GM18870 (cell line): ENCODE measurements around the gene ZNF410.
"Not testable (repeated sequence)": the region's sequence is repeated elsewhere in the genome, so short reads cannot be mapped to it uniquely, and the experiment has no call there.

Experiments
- ATAC-seq: cut with Tn5 transposase; IDR thresholded peaks from one replicate; pipeline ENCODE4 v1.9.1; 2021; ENCODE audit warnings: moderate library complexity; ENCODE audit not compliant: unreplicated experiment

ZNF410 gene, protein sequence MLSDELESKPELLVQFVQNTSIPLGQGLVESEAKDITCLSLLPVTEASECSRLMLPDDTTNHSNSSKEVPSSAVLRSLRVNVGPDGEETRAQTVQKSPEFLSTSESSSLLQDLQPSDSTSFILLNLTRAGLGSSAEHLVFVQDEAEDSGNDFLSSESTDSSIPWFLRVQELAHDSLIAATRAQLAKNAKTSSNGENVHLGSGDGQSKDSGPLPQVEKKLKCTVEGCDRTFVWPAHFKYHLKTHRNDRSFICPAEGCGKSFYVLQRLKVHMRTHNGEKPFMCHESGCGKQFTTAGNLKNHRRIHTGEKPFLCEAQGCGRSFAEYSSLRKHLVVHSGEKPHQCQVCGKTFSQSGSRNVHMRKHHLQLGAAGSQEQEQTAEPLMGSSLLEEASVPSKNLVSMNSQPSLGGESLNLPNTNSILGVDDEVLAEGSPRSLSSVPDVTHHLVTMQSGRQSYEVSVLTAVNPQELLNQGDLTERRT

DNA sequence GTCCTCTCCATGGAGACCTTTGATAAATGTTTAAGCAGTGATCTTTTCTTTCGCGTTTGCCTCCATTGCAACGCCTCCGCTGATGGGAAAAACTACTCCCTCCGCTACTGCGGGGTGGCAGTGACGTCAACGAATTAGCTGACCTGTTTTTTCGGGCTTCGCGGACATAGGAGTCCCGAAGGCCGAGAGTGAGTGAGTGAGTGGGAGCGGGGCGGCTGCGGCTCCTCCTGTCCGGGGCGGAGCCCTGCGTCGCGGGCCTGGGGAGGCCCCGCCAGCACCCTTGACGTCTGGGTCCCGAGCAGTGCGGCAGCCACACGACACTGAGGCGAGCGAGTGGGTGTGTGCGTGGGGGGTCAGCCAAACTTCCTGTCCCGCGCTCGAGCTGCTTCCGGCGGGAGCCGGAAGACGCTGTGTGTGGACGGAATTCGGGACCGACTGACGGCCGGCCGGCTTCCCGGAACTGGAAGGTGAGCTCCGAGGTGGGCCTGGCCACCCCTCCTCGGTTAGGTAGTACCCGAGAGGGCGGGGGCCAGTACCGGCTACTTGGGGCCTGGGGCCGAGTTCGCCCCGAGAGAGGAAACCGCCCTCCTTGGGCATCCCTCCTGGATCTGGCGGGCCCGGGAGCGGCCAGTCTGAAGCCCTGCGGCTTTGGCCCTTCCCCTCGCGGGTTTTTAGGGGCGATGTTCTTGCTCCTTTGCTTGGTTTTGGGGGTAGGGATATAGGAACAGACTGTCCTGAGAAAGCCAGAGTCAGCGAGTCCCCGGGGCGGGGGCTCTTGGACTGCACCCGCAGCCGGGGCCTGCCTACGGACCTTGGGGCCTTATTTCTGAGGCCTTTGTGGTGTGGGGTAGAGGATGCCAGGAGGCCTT, at the start of gene ZNF410:
Gene ZNF410 (plus strand): TSS at position 411 of the 869 bp plus-strand sequence. CDS start 5,317 bp downstream, outside the sequence.
- ATAC-seq = peak; percentile 70

DNA sequence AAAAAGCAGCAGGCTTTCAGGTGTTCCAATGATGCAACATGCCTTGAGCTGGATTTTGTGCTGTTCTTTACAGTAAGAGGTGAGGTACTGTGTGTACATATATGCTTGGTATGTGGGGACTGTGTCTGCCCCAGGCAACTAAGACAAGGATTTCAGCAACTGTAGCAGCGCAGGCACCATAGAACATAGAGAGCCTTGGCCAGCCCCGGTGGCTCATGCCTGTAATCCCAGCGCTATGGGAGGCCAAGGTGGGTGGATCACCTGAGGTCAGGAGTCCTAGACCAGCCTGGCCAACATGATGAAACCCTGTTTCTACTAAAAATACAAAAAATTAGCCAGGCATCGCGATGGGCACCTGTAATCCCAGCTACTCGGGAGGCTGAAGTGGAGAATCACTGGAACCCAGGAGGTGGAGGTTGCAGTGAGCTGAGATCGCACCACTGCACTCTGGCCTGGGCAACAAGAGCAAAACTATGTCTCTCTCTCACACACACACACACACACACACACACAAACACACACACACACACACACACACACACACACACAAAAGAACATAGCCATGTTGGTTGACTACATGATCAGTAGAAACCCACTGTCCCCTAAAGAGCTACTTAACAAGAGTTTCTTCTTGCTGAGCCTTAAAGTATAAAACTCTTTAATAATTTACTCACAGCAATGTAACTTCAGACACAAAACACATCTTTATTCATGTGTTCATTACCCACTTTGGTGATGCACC, 48.2 kb upstream of the ZNF410 start:
- ATAC-seq = not testable (repeated sequence)

DNA sequence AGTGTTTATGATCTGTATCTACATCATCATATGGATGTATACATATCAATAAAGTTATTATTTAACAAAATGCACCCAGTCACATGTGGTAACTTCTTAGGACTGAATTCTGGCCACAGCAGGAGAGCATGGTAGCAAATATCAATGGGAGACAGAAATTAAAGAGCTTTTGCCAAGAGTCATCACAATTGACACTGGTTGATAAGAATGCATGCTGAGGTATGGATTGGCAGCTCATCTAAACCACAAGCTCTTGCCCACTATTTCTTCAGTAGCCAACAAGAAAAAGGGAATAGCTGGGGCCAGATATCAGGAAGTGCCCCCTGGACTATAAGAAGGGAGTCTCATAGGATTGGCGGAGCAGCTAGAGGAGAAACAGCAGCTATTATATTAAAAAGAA, 44.5 kb upstream of the ZNF410 start:
- ATAC-seq = no peak

DNA sequence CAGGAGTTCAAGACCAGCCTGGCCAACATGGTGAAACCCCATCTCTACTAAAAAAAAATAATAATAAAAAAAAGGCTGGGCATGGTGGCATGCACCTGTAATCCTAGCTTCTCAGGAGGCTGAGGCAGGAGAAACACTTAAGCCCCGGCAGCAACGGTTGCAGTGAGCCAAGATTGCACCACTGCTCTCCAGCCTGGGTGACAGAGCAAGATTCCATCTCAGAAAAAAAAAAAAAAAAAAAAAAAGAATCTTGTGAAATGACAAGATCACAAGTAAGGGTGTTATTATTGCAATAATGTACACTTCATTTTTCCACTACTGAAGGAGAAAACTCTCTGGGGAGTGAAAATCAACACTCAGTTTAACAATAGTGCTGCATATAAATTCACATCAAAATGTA, 43.8 kb upstream of the ZNF410 start:
- ATAC-seq = no peak

DNA sequence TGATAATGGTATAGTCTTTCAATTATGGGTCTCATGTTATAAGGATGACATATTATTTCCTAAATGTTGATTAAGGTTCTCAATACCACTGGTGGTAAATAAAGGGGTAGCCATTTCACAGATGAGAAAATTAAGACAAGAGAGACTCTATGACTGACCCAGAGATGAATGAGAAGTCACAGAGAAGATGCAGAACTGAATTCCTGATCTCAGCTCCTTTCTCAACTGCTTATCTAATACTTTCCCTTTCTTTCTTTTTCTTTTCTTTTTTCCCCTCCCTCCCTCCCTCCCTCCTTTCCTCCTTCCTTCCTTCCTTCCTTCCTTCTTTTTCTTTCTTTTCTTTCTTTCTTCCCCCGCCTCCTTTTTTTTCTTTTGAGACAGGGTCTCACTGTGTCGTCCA, 43.4 kb upstream of the ZNF410 start:
- ATAC-seq = no peak

DNA sequence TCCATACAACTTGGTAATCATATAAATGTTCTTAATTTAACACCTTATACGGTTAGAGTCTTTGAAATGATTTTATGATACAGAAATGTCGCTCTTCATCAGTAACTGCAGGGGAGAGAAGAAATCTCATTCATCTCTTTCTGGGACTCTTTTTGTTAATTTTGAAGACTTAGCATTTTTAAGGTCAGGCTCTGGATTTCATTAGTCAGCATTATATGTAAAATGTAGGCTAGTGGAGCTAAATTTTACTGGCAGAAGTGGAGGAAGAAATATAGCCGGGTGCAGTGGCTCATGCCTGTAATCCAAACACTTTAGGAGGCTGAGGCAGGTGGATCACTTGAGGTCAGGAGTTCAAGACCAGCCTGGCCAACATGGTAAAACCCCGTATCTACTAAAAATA, 39.7 kb upstream of the ZNF410 start:
- no peak for ATAC-seq

DNA sequence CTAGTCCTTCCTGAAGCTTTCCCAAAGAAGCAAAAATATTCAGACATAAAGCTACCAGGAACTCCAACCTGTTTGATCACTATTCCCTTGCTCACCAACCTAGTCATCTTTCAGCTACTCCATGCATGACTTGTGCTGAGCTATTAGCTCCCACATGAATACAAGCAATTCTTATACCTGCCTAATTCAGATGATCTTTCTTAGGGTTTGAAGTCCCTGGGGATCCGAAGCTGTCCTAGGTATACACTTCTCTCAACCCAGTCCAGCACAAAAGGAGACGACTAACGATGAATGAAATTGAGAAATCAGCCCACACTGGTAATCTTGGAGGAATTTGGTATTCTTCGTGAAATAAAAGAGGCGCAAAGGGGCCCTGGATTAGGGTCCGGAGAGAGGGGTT, 35.7 kb upstream of the ZNF410 start:
- no peak for ATAC-seq

DNA sequence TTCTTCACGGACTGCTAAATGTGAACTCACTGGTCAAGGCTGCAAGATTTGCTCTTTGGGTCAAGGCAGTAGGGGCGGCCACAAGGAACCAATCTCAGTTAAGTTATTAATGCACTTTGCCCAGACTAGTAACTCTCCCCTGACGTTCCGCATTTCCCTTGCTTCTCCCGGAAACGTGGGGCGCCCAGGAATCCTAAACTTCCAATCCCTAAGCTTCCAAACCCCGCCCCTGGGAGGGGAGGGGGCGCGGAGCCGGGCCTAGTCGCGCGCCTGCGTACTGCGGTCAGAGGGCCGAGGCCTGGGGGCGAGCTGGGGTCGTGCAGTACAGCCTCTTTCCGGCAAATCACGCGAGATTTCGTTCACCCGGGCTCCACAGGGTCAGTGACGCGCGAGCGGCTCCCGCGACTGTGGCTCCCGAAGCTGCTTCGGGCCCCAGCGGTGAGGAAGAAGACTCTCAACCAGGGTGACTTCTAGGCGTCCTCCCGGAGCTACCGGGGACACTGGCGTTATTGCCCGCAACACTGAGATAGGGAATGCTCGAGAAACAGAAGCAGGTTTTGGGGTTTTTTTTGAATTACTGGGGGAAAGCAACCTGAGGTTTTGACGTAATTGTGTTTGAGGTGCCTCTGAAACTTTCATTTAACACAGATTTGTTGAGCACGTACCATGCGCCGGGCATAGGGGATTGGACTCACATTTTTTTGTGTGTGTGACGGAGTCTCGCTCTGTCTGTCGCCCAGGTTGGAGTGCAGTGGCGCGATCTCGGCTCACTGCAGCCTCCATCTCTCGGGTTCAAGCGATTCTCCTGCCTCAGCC, 34.9 kb upstream of the ZNF410 start, which contains the start of gene PTGR2:
Gene PTGR2 (plus strand): TSS at position 265 of the 816 bp plus-strand sequence. CDS start 7,032 bp downstream, outside the sequence.
- no peak for ATAC-seq

DNA sequence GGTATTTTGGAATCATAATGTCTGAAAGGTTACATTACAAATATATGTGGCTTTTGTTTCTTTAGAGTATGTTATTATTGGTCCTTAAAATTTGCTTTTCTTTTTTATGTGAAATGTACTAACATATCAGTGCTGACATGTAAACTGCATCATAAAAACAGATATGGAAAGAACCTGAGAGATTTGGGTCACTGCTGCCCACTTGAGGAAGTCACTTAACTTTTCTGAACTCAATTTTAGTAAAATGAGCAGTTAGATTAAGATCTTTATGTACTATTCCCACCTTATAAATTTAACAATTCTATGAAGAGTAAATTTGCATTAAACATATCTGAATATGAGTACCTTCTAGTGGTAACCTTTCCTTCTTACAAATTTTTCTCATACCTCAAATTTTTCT, 27.5 kb upstream of the ZNF410 start:
- no peak for ATAC-seq

DNA sequence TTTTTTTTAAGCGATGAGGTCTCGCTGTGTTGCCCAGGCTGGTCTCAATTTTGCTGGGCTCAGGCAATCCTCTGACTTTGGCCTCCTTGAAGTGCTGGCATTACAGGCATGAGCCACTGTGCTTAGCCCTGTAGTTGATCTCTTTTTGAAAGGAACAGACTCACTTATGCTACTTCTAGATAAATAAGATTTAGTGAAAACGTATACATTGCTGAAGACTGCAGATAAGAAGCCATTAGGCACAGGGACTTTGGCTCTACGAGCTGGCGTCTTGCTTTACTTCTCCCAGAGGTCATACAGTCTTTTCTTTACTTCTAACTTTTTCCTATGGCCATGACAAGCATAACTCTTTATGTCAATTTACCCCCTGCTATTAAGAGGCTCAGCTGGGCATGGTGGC, 25.6 kb upstream of the ZNF410 start:
- ATAC-seq = no peak

DNA sequence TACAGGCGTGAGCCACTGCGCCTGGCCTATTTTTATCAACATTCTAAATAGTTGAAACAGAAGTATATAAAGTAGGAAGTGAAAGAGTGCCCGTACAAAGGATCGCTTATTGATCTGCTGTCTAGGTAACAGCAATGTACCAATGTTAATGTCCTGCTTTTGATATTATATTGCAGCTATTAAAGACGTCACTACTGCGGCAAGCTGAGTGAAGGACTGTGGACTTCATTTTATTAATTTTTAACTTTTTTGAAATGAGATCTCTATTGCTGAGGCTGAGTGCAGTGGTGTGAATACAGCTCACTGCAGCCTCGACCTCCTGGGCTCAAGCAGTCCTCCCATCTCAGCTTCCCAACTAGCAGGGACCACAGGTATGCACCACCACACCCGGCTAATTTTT, 24.2 kb upstream of the ZNF410 start:
- no peak for ATAC-seq

DNA sequence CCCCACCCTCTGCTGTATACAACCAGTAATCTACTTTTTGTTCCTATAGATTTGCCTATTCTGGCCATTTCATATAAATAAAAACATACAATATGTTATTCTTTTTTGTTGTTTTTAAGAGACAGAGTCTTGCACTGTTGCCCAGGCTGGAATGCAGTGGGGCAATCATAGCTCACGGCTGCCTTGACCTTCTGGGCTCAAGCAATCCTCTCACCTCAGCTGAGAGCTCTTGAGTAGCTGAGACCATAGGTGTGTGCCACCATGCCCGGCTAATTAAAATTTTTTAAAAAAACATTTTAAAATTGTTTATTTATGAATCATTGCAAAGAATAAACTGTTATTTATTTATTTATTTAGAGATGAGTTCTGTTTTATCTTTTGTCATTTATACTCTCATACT, 23.4 kb upstream of the ZNF410 start:
- ATAC-seq = no peak

DNA sequence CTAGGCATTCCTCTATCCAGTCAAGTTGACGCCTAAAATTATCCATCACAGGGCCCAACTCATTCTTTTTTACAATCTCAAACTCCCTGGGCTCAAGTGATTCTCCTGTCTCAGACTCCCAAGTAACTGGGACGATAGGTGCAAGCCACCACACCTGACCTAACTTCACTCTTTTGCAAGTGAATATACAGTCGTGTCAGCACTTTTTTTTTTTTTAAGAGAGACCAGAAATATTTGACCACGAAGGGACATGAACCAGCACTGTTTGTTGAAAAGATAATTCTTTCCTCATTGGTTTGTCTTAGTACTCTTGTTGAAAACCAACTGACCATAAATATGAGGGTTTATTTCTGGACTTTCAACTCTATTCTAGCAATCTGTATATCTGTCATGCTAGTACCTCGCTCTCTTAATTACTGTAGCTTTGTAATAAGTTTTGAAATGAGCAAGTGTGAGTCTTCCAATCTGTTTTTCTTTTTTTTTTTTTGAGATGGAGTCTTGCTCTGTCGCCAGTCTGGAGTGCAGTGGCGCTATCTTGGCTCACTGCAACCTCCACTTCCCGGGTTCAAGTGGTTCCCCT, 21.0 kb upstream of the ZNF410 start:
- no peak for ATAC-seq

DNA sequence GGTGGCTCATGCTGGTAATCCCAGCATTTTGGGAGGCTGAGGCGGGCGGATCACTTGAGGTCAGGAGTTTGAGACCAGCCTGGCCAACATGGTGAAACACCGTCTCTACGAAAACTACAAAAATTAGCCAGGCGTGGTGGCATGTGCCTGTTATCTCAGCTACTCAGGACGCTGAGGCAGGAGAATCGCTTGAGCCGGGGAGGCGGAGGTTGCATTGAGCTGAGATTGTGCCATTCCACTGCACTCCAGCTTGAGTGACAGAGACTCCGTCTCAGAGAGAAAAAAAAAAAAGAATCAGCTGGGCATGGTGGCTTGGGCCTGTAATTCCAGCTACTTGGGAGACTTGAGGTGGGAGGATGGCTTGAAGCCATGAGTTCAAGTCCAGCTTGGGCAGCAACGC, 16.9 kb upstream of the ZNF410 start:
- ATAC-seq = not testable (repeated sequence)

DNA sequence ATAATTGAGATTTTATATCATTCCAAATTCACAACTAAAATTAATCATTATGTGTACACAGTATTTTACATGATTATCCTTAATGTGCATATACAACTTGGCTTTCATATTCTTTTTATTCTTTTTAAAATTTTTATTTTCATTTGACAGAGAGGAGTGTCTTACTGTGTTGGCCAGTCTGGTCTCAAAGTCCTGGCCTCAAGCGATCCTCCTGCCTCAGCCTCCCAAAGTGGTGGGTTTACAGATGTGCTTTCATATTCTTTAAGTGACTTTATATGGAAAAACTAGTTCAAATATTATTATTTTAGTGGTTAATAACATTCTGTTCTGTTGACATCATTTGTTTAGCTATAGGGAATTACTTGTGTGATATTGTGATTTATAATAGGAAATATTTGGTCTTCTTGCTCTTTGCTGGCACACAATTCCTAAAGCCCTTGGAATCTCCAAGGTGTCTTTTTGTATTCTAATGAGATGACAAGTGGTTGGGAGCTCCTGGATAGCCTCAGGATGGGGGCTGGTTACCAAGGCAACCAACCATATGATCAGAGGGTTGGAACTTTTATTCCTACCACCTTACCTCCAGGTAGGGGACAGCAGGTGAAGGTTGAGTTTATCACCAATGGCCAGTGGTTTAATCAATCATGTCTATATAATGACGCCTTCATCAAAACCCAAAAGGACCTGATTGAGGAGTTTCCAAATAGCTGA, 16.0 kb upstream of the ZNF410 start:
- ATAC-seq = no peak

DNA sequence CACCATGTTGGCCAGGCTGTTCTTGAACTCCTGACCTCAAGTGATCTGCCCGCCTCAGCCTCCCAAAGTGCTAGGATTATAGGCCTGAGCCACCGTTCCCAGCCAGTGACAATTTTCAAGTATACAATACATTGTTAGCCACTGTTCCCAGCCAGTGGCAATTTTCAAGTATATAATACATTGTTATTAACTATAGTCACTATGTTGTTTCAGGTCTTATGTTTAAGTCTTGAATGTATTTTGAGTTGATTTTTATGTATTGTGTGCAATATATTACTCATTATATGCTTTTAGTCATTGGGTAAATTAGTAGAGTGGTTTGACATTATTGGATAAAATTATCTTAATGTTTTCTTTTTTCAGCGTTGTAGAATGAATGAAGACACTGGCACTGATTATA, 13.0 kb upstream of the ZNF410 start:
- no peak for ATAC-seq

DNA sequence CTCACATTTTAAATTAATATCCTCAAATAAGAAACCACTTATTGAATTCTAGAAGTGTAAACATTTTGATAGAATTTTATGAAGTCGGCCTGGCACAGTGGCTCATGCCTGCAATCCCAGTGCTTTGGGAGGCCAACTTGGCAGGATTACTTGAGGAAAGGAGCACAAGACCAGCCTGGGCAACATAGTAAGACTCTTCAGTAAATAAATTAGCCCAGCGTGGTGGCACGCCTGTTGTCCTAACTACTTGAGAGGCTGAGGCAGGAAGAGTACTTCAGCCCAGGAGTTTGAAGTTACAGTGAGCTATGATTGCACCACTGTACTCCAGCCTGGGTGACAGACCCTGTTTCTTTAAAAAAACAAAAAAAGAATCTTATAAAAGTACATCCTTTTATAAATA, 8.9 kb upstream of the ZNF410 start:
- no peak for ATAC-seq

DNA sequence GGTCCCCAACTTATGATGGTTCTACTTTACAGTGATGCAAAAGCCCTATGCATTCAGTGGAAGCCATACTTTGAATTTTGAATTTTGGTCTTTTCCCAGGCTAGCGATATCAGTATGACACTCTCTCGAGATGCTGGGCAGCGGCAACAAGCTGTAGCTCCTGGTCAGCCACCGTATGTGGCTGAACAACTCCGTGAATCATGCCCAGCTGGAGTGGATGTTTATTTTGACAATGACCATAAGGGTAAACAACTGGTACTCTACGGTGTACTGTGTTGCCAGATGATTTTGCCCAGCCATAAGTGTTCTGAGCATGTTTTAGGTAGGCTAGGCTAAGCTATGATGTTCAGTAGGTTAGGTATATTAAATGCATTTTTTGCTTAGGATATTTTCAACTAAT, 8.2 kb upstream of the ZNF410 start:
- ATAC-seq = no peak

DNA sequence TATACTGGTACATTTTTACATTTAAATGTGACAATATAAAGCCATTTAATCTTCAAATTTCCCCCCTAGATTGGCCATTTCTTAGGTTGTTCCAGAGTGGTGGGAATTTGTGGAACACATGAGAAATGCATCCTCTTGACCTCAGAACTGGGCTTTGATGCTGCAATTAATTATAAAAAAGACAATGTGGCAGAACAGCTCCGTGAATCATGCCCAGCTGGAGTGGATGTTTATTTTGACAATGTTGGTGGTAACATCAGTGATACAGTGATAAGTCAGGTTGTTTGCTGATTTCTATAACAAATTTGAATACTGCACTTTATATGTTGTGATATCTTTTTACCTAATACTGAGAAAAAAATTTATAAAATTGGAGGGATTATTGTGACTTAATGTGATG, 7.6 kb upstream of the ZNF410 start:
- no peak for ATAC-seq
